ENCODE results near the gene SLC39A5. TPM values are rescaled to one million over a fixed set of nuclear protein-coding genes. Genes with fewer than 3 reads are reported as not detected.

SLC39A5 gene
- total and polyA plus RNA-seq, 2 donors (not counting 1 experiment from before 2014, with no cell fraction given), result 0.69 to 0.97 TPM

DNA sequence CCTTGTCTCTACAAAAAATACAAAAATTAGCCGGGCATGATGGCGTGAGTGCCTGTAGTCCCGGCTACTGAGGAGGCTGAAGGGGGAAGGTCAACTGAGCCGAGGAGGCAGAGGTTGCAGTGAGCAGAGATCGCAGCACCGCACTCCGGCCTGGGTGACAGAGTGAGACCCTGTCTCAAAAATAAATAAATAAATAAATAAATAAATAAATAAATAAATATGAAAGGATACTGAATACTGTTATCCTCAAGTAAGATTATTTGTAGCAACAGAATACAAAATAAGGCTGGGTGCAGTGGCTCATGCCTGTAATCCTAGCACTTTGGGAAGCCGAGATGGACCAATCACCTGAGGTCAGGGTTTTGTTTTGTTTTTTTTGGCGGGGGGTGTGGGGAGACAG, 10.0 kb upstream of the SLC39A5 start:
- CTCF ChIA-PET, result interaction anchor here (0.7 to 4.6 kb wide), 5 partner anchors 13 to 38 kb away, joined by 3 to 126 read pairs (median 19); partner anchors contain the start of genes ANKRD52 and SMARCC2
- Mint-ChIP-seq H3K27me3 (no peaks in the 10 kb centered on the region), H3K27ac (peak overlapping the region; percentile 56), H3K4me1 (peaks cover 50% of the 10 kb centered on the region), H3K9me3 (ENCODE audit: insufficient read depth) (no peaks in the 10 kb centered on the region), H3K4me3 (peak overlapping the region; percentile 49)
- peaks cover 40% of the 10 kb centered on the region for H4K20me1 ChIP-seq (ENCODE audit: control insufficient read depth, insufficient read depth, low read length, poor library complexity, severe bottlenecking)
- intact Hi-C loops (cut with micrococcal nuclease), result loop anchor here (2.0 kb wide), 2 partner anchors 61 to 93 kb away; partner anchors contain the start of gene MYL6
- H3K27ac ChIP-seq (ENCODE audit: low read length in 2 of 2), result peak overlapping the region; percentile 49 to 99
- peaks cover 26 to 46% of the 10 kb centered on the region in 2 donors for H3K4me1 ChIP-seq (ENCODE audit: control insufficient read depth in 2 of 2, insufficient read depth in 2 of 2, low read length in 2 of 2)
- H3K4me2 ChIP-seq (replicated peaks; ENCODE audit: low read depth, low read length, poor library complexity, severe bottlenecking), result peak overlapping the region; percentile 98
- H3K9me3 ChIP-seq (ENCODE audit: control extremely low read depth in 1 of 3, control insufficient read depth in 2 of 3, insufficient read depth in 1 of 3, low read length in 2 of 3), result no peaks in the 10 kb centered on the region
- no peak overlapping the region for H3K9ac ChIP-seq (ENCODE audit: low read length)
- POLR2A ChIA-PET, result interaction anchor here (0.6 to 4.1 kb wide), 3 partner anchors 12 to 102 kb away, joined by 4 to 65 read pairs (median 24); partner anchors contain the start of gene ZC3H10
- no peaks in the 10 kb centered on the region for H3K27me3 ChIP-seq (replicated peaks in 1 of 4; ENCODE audit: control extremely low read depth in 1 of 4, control insufficient read depth in 3 of 4, insufficient read depth in 4 of 4, low read length in 3 of 4)
- TF ChIP-seq CTCF (IDR thresholded peaks at IDR 0.05) (no peak), EZH2 (IDR thresholded peaks at IDR 0.05; ENCODE audit: borderline replicate concordance, insufficient read depth, low read depth, low read length, poor library complexity, severe bottlenecking) (no peak)
- ATAC-seq (ENCODE audit: low read depth) (no peak), DNase-seq (no peak)
- WGBS (ENCODE audit: insufficient coverage), result no CpG with 5 or more reads among the region's 9 CpGs
- H3K79me2 ChIP-seq (ENCODE audit: control insufficient read depth, insufficient read depth, low read length), result peaks cover 76% of the 10 kb centered on the region
- no peak overlapping the region for H2AFZ ChIP-seq (ENCODE audit: insufficient read depth, low read depth, low read length, poor library complexity, severe bottlenecking)
- peaks cover 1 to 13% of the 10 kb centered on the region in 2 experiments for H3K36me3 ChIP-seq (replicated peaks in 1 of 2; ENCODE audit: control extremely low read depth in 1 of 2, control insufficient read depth in 1 of 2, extremely low read depth in 1 of 2, insufficient read depth in 2 of 2, low read length in 1 of 2)
- H3K4me3 ChIP-seq (ENCODE audit: control extremely low read depth in 1 of 5, extremely low read depth in 1 of 5, insufficient read depth in 1 of 5, low read depth in 2 of 5, low read length in 4 of 5), result no peak overlapping the region

DNA sequence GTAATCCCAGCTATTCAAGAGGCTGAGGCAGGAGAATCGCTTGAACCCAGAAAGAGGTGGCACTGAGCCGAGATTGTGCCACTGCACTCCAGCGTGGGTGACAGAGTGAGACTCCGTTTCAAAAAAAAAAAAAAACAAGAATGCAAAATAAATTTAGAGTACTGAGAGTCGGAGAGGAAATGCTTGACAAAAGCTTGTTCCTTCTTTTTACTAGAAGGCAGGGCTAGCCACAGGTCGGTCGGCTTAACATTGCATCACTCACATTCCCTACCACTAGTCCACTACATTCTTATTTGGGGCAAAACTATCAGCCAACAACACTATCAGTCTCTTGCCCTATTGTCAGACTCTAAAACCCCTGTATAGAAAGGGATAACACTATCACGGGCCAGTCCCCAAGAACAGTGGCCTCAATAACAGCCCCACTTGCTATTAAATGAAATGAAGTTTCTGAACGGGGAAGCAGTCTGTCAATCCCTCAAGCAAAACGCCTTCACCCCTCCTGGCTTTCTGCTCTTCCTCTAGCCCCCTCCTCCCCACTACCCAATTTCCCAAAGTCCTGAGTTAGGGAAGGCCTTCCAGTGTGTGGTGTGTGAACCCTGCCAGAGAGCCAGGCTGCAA, 9.1 kb upstream of the SLC39A5 start:
- TF ChIP-seq EZH2 (IDR thresholded peaks at IDR 0.05; ENCODE audit: borderline replicate concordance, insufficient read depth, low read depth, low read length, poor library complexity, severe bottlenecking) (no peak), CTCF (IDR thresholded peaks at IDR 0.05) (no peak)
- no peaks in the 10 kb centered on the region for H3K9me3 Mint-ChIP-seq (ENCODE audit: insufficient read depth)
- Histone ChIP-seq H3K79me2 (ENCODE audit: control insufficient read depth, insufficient read depth, low read length) (peaks cover 68% of the 10 kb centered on the region), H3K4me1 (ENCODE audit: control insufficient read depth in 2 of 2, insufficient read depth in 2 of 2, low read length in 2 of 2) (peaks cover 26 to 48% of the 10 kb centered on the region in 2 donors), H2AFZ (ENCODE audit: insufficient read depth, low read depth, low read length, poor library complexity, severe bottlenecking) (peak overlapping the region; percentile 34), H3K9me3 (ENCODE audit: control extremely low read depth in 1 of 3, control insufficient read depth in 2 of 3, insufficient read depth in 1 of 3, low read length in 2 of 3) (no peaks in the 10 kb centered on the region), H3K4me3 (ENCODE audit: control extremely low read depth in 1 of 5, extremely low read depth in 1 of 5, insufficient read depth in 1 of 5, low read depth in 2 of 5, low read length in 4 of 5) (peak overlapping the region; percentile 56 to 100 (median 99)), H3K27ac (ENCODE audit: low read length in 2 of 2) (peak overlapping the region; percentile 73 to 99), H3K4me2 (replicated peaks; ENCODE audit: low read depth, low read length, poor library complexity, severe bottlenecking) (peak overlapping the region; percentile 98), H3K27me3 (replicated peaks in 1 of 4; ENCODE audit: control extremely low read depth in 1 of 4, control insufficient read depth in 3 of 4, insufficient read depth in 4 of 4, low read length in 3 of 4) (no peaks in the 10 kb centered on the region), H4K20me1 (ENCODE audit: control insufficient read depth, insufficient read depth, low read length, poor library complexity, severe bottlenecking) (peaks cover 33% of the 10 kb centered on the region), H3K9ac (ENCODE audit: low read length) (peak overlapping the region; percentile 99), H3K36me3 (replicated peaks in 1 of 2; ENCODE audit: control extremely low read depth in 1 of 2, control insufficient read depth in 1 of 2, extremely low read depth in 1 of 2, insufficient read depth in 2 of 2, low read length in 1 of 2) (peaks cover 1 to 5% of the 10 kb centered on the region in 2 experiments)
- DNase-seq (peak; percentile 84), ATAC-seq (ENCODE audit: low read depth) (peak; percentile 19)
- ChIA-PET CTCF (interaction anchor here (0.7 to 4.6 kb wide), 11 partner anchors 14 to 482 kb away, joined by 3 to 126 read pairs (median 11); partner anchors contain the start of genes ANKRD52, ESYT1, SMARCC2 and ZC3H10), POLR2A (interaction anchor here (0.6 to 4.1 kb wide), 10 partner anchors 13 to 1303 kb away, joined by 3 to 65 read pairs (median 5); partner anchors contain the start of genes SMARCC2, TIMELESS and ZC3H10)
- WGBS (ENCODE audit: insufficient coverage), result 0% methylated on average over 4 of the region's 10 CpGs
- intact Hi-C loops (cut with micrococcal nuclease), result loop anchor here (1.0 to 2.0 kb wide), 4 partner anchors 12 to 482 kb away; partner anchors contain the start of gene MYL6
- peak overlapping the region; percentile 100 for H3K4me3 Mint-ChIP-seq
- peaks cover 55% of the 10 kb centered on the region for H3K4me1 Mint-ChIP-seq
- H3K27me3 Mint-ChIP-seq, result no peaks in the 10 kb centered on the region
- peak overlapping the region; percentile 100 for H3K27ac Mint-ChIP-seq
